OCI-LY3 (cell line): ENCODE measurements around the gene GABARAPL1.
"Not testable (repeated sequence)": the region's sequence is repeated elsewhere in the genome, so short reads cannot be mapped to it uniquely, and the experiment has no call there.

Experiments
- H2AFZ ChIP-seq: fragments of 200-600, 300-600 bp; shearing (Covaris generic); 2 replicates; pipeline ENCODE4 v1.6.0; 2014; ENCODE audit warnings: antibody characterized with exemption, low read depth, low read length
- H3K27ac ChIP-seq: fragments of 200-600, 300-600 bp; sonication (generic); 2 replicates; pipeline ENCODE4 v1.5.1; 2014; ENCODE audit warnings: mild to moderate bottlenecking, low read length, moderate library complexity, mixed read lengths
- H3K27me3 ChIP-seq: fragments of 200-600, 300-600 bp; sonication (generic); 2 replicates; pipeline ENCODE4 v1.6.1; 2014; ENCODE audit warnings: low read depth, low read length, mixed read lengths
- H3K36me3 ChIP-seq: fragments of 200-600, 300-600 bp; sonication (generic); replicated peaks from 2 replicates; pipeline ENCODE3; 2014; ENCODE audit warnings: low read depth, low read length, mixed read lengths
- H3K4me1 ChIP-seq: fragments of 300-600, 200-600 bp; sonication (generic); 2 replicates; pipeline ENCODE4 v1.6.1; 2014; ENCODE audit warnings: low read length, mixed read lengths
- H3K4me2 ChIP-seq: fragments of 200-600, 300-600 bp; sonication (generic); 2 replicates; pipeline ENCODE4 v1.6.1; 2014; ENCODE audit warnings: low read length, mixed read lengths
- H3K4me3 ChIP-seq: fragments of 300-600, 200-600 bp; sonication (generic); 2 replicates; pipeline ENCODE4 v1.5.1; 2014; ENCODE audit warnings: antibody characterized with exemption, mild to moderate bottlenecking, low read length, moderate library complexity
- H3K79me2 ChIP-seq: fragments of 300-600, 200-600 bp; shearing (Covaris generic); 2 replicates; pipeline ENCODE4 v1.6.1; 2014; ENCODE audit warnings: mild to moderate bottlenecking, low read length, mixed read lengths
- H3K9ac ChIP-seq: fragments of 300-600, 200-600 bp; shearing (Covaris generic); 2 replicates; pipeline ENCODE4 v1.6.0; 2014; ENCODE audit warnings: mild to moderate bottlenecking, low read length, moderate library complexity
- H3K9me3 ChIP-seq: fragments of 200-600, 300-600 bp; shearing (Covaris generic); 2 replicates; pipeline ENCODE4 v1.6.1; 2014; ENCODE audit warnings: low read length, mixed read lengths; ENCODE audit not compliant: insufficient read depth
- H4K20me1 ChIP-seq: fragments of 200-600, 300-600 bp; sonication (generic); 2 replicates; pipeline ENCODE4 v1.6.1; 2016; ENCODE audit warnings: low read length, mixed read lengths; ENCODE audit not compliant: insufficient read depth
- CTCF ChIP-seq: fragments of 200-600, 300-600 bp; sonication (generic); IDR thresholded peaks from 2 replicates; pipeline ENCODE4 v1.5.1; 2014; ENCODE audit warnings: antibody characterized with exemption, low read length, low read depth
- EZH2phosphoT487 ChIP-seq: fragments of 200-600 bp; shearing (Covaris generic); IDR thresholded peaks from 2 replicates; pipeline ENCODE4 v1.6.1; 2018; ENCODE audit warnings: antibody characterized with exemption, mixed run types, low read depth

Gene GABARAPL1

GRCh38 chr12:10197879-10198278 lies 14.8 kb upstream of the GABARAPL1 start:
- no peak for TF ChIP-seq CTCF
- no peak for TF ChIP-seq EZH2phosphoT487
- Histone ChIP-seq H3K4me2 (no peak overlapping the region), H3K4me1 (peaks cover 7% of the 10 kb centered on the region), H3K27me3 (peaks cover 38% of the 10 kb centered on the region), H3K36me3 (no peaks in the 10 kb centered on the region), H3K79me2 (no peaks in the 10 kb centered on the region), H3K9ac (no peak overlapping the region), H4K20me1 (no peaks in the 10 kb centered on the region), H2AFZ (no peak overlapping the region), H3K27ac (no peak overlapping the region), H3K9me3 (no peaks in the 10 kb centered on the region), H3K4me3 (no peak overlapping the region)

- not testable (repeated sequence) for H3K9me3 ChIP-seq, H2AFZ ChIP-seq, H3K79me2 ChIP-seq, H3K4me2 ChIP-seq, H4K20me1 ChIP-seq, H3K4me1 ChIP-seq, H3K36me3 ChIP-seq, H3K9ac ChIP-seq, H3K4me3 ChIP-seq, H3K27ac ChIP-seq
- H3K27me3 ChIP-seq: peaks cover 34% of the 10 kb centered on the region
Measured at GRCh38 chr12:10204495-10204894, 8.2 kb upstream of the GABARAPL1 start.

- Histone ChIP-seq H3K4me2 (no peak overlapping the region), H3K9ac (no peak overlapping the region), H2AFZ (no peak overlapping the region), H3K79me2 (no peaks in the 10 kb centered on the region), H3K9me3 (no peaks in the 10 kb centered on the region), H4K20me1 (no peaks in the 10 kb centered on the region), H3K4me3 (no peak overlapping the region), H3K27me3 (peaks cover 31% of the 10 kb centered on the region), H3K27ac (no peak overlapping the region), H3K4me1 (no peaks in the 10 kb centered on the region), H3K36me3 (no peaks in the 10 kb centered on the region)
- no peak for TF ChIP-seq EZH2phosphoT487
- TF ChIP-seq CTCF: no peak
Measured at GRCh38 chr12:10205220-10205807, 7.4 kb upstream of the GABARAPL1 start.

GRCh38 chr12:10207136-10207535 lies 5.5 kb upstream of the GABARAPL1 start:
- H3K79me2 ChIP-seq: no peaks in the 10 kb centered on the region
- TF ChIP-seq EZH2phosphoT487 (no peak), CTCF (no peak)

GRCh38 chr12:10210225-10210624 lies 2.5 kb upstream of the GABARAPL1 start:
- no peaks in the 10 kb centered on the region for H4K20me1 ChIP-seq
- H3K4me2 ChIP-seq: no peak overlapping the region
- no peak for TF ChIP-seq CTCF
- no peak for TF ChIP-seq EZH2phosphoT487
- H3K4me1 ChIP-seq: peaks cover 9% of the 10 kb centered on the region
- no peaks in the 10 kb centered on the region for H3K79me2 ChIP-seq
- H3K9me3 ChIP-seq: no peaks in the 10 kb centered on the region
- no peak overlapping the region for H3K9ac ChIP-seq
- H3K27ac ChIP-seq: no peak overlapping the region
- no peak overlapping the region for H3K4me3 ChIP-seq
- peaks cover 27% of the 10 kb centered on the region for H3K27me3 ChIP-seq
- H3K36me3 ChIP-seq: no peaks in the 10 kb centered on the region
- H2AFZ ChIP-seq: no peak overlapping the region

More at GRCh38 chr12:10207136-10207535, 5.5 kb upstream of the GABARAPL1 start:
- Histone ChIP-seq H3K36me3 (no peaks in the 10 kb centered on the region), H3K9ac (no peak overlapping the region), H2AFZ (no peak overlapping the region), H3K9me3 (no peaks in the 10 kb centered on the region), H3K27ac (no peak overlapping the region), H3K27me3 (peaks cover 27% of the 10 kb centered on the region), H4K20me1 (no peaks in the 10 kb centered on the region), H3K4me3 (no peak overlapping the region), H3K4me1 (no peaks in the 10 kb centered on the region), H3K4me2 (no peak overlapping the region)
